Measurements from ENCODE around the gene LTB4R.
A peak's percentile ranks its signal among the peaks of the same experiment; 100 is the strongest.

The LTB4R gene

GRCh38 chr14:24310646-24311604, at the start of gene LTB4R:
TSS of gene LTB4R (plus strand) at chr14:24311502. CDS start at chr14:24315652, 4,150 bp downstream.
- TF ChIP-seq POLR2A (IDR thresholded peaks at IDR 0.05; ENCODE audit: low read length) (peak; percentile 57), GATA1 (IDR thresholded peaks at IDR 0.05; ENCODE audit: low read depth, low read length) (no peak)
- peak; percentile 86 for DNase-seq

GRCh38 chr14:24261969-24262327, 49.4 kb upstream of the LTB4R start:
- TF ChIP-seq GATA1 (IDR thresholded peaks at IDR 0.05; ENCODE audit: low read depth, low read length) = no peak
- TF ChIP-seq POLR2A (IDR thresholded peaks at IDR 0.05; ENCODE audit: low read length) = no peak
- DNase-seq = no peak

GRCh38 chr14:24262821-24263733, 48.2 kb upstream of the LTB4R start, which contains the start of gene TGM1:
TSS of gene TGM1 (minus strand) at chr14:24263177. CDS start at chr14:24262352, 825 bp downstream.
- no peak for TF ChIP-seq GATA1 (IDR thresholded peaks at IDR 0.05; ENCODE audit: low read depth, low read length)
- TF ChIP-seq POLR2A (IDR thresholded peaks at IDR 0.05; ENCODE audit: low read length) = no peak

GRCh38 chr14:24263848-24264247, 47.5 kb upstream of the LTB4R start:
- no peak for TF ChIP-seq GATA1 (IDR thresholded peaks at IDR 0.05; ENCODE audit: low read depth, low read length)
- no peak for TF ChIP-seq POLR2A (IDR thresholded peaks at IDR 0.05; ENCODE audit: low read length)
- no peak for DNase-seq

More at GRCh38 chr14:24262821-24263733, 48.2 kb upstream of the LTB4R start, which contains the start of gene TGM1:
- DNase-seq = peak; percentile 18 to 62

- TF ChIP-seq GATA1 (IDR thresholded peaks at IDR 0.05; ENCODE audit: low read depth, low read length) (no peak), POLR2A (IDR thresholded peaks at IDR 0.05; ENCODE audit: low read length) (no peak)
- DNase-seq = no peak
Measured at GRCh38 chr14:24264298-24264697, 47.0 kb upstream of the LTB4R start.

GRCh38 chr14:24266344-24267244, 44.7 kb upstream of the LTB4R start:
- DNase-seq = no peak

GRCh38 chr14:24267516-24267915, 43.8 kb upstream of the LTB4R start:
- no peak for TF ChIP-seq POLR2A (IDR thresholded peaks at IDR 0.05; ENCODE audit: low read length)
- no peak for TF ChIP-seq GATA1 (IDR thresholded peaks at IDR 0.05; ENCODE audit: low read depth, low read length)
- no peak for DNase-seq

More at GRCh38 chr14:24266344-24267244, 44.7 kb upstream of the LTB4R start:
- TF ChIP-seq GATA1 (IDR thresholded peaks at IDR 0.05; ENCODE audit: low read depth, low read length) (no peak), POLR2A (IDR thresholded peaks at IDR 0.05; ENCODE audit: low read length) (no peak)

- no peak for DNase-seq
- TF ChIP-seq POLR2A (IDR thresholded peaks at IDR 0.05; ENCODE audit: low read length) (no peak), GATA1 (IDR thresholded peaks at IDR 0.05; ENCODE audit: low read depth, low read length) (no peak)
Measured at GRCh38 chr14:24268225-24268624, 43.1 kb upstream of the LTB4R start.

GRCh38 chr14:24269368-24269767, 41.9 kb upstream of the LTB4R start:
- TF ChIP-seq GATA1 (IDR thresholded peaks at IDR 0.05; ENCODE audit: low read depth, low read length) = no peak
- no peak for TF ChIP-seq POLR2A (IDR thresholded peaks at IDR 0.05; ENCODE audit: low read length)
- DNase-seq = no peak

GRCh38 chr14:24269910-24270536, 41.3 kb upstream of the LTB4R start:
- TF ChIP-seq GATA1 (IDR thresholded peaks at IDR 0.05; ENCODE audit: low read depth, low read length) (no peak), POLR2A (IDR thresholded peaks at IDR 0.05; ENCODE audit: low read length) (no peak)
- DNase-seq = no peak

- no peak for DNase-seq
- TF ChIP-seq POLR2A (IDR thresholded peaks at IDR 0.05; ENCODE audit: low read length) (no peak), GATA1 (IDR thresholded peaks at IDR 0.05; ENCODE audit: low read depth, low read length) (no peak)
Measured at GRCh38 chr14:24270537-24271133, 40.7 kb upstream of the LTB4R start.
